Measurements from ENCODE around the gene BSG. TPM values are rescaled to one million over a fixed set of nuclear protein-coding genes. Genes with fewer than 3 reads are reported as not detected.

The BSG gene
- total and polyA plus RNA-seq, 2 experiments from 2014 or later, result 957 to 973 TPM

GRCh38 chr19:590750-591098, 18.3 kb downstream of the BSG start:
- Histone ChIP-seq H2AFZ (no peak overlapping the region), H3K79me2 (replicated peaks; ENCODE audit: insufficient read depth) (no peaks in the 10 kb centered on the region), H3K36me3 (ENCODE audit: insufficient read depth) (no peaks in the 10 kb centered on the region), H3K27ac (ENCODE audit: low read depth) (no peak overlapping the region), H3K4me1 (ENCODE audit: insufficient read depth) (peaks cover 5% of the 10 kb centered on the region; the same call in 1 of the 2 replicates), H3K27me3 (ENCODE audit: insufficient read depth) (peaks cover 31% of the 10 kb centered on the region), H3K9me2 (ENCODE audit: insufficient read depth) (no peaks in the 10 kb centered on the region), H4K20me1 (replicated peaks; ENCODE audit: insufficient read depth) (peaks cover 4% of the 10 kb centered on the region; the same call in 1 of the 2 replicates), H3K4me2 (peak overlapping the region; percentile 70), H3F3A (replicated peaks; ENCODE audit: low read depth) (no peaks in the 10 kb centered on the region; the same call in 1 of the 2 replicates), H3K4me3 (peak overlapping the region; percentile 50)
- no peak overlapping the region for H3K27ac Mint-ChIP-seq
- ATAC-seq (no peak), DNase-seq (ENCODE audit: low spot score) (no peak)
- H3K9me3 Mint-ChIP-seq, result no peaks in the 10 kb centered on the region
- H3K4me1 Mint-ChIP-seq, result no peaks in the 10 kb centered on the region
- H3K27me3 Mint-ChIP-seq (ENCODE audit: insufficient read depth, low read depth, poor library complexity), result peaks cover 46% of the 10 kb centered on the region
- no peak overlapping the region for H3K4me3 Mint-ChIP-seq
- TF ChIP-seq EZH2 (IDR thresholded peaks at IDR 0.05; ENCODE audit: low read depth, unreplicated experiment) (no peak), ZNF331 (CRISPR knock-in tag; IDR thresholded peaks at IDR 0.05; ENCODE audit: low read depth) (no peak), NANOG (IDR thresholded peaks at IDR 0.05; ENCODE audit: borderline replicate concordance) (no peak), STAT1 (IDR thresholded peaks at IDR 0.05; ENCODE audit: unreplicated experiment) (no peak), EZH2phosphoT487 (IDR thresholded peaks at IDR 0.05; ENCODE audit: unreplicated experiment) (no peak)
- no peaks in the 10 kb centered on the region for H3K36me3 Mint-ChIP-seq (ENCODE audit: low read depth)

GRCh38 chr19:591099-591958, 18.9 kb downstream of the BSG start:
- peaks cover 5% of the 10 kb centered on the region; the same call in 1 of the 2 replicates for H3K4me1 ChIP-seq (ENCODE audit: insufficient read depth)
- no peaks in the 10 kb centered on the region; the same call in 1 of the 2 replicates for H3F3A ChIP-seq (replicated peaks; ENCODE audit: low read depth)
- H3K79me2 ChIP-seq (replicated peaks; ENCODE audit: insufficient read depth), result no peaks in the 10 kb centered on the region
- H3K4me1 Mint-ChIP-seq, result no peaks in the 10 kb centered on the region
- H3K27ac ChIP-seq (ENCODE audit: low read depth), result no peak overlapping the region
- no peaks in the 10 kb centered on the region for H3K9me2 ChIP-seq (ENCODE audit: insufficient read depth)
- peak overlapping the region; percentile 50; the same call in 1 of the 2 replicates for H3K4me3 ChIP-seq
- H3K36me3 Mint-ChIP-seq (ENCODE audit: low read depth), result no peaks in the 10 kb centered on the region
- H3K27me3 Mint-ChIP-seq (ENCODE audit: insufficient read depth, low read depth, poor library complexity), result peaks cover 41% of the 10 kb centered on the region
- DNase-seq (ENCODE audit: low spot score), result peak; percentile 68
- H3K27me3 ChIP-seq (ENCODE audit: insufficient read depth), result peaks cover 31% of the 10 kb centered on the region
- peak overlapping the region; percentile 54 for H3K4me3 Mint-ChIP-seq
- H3K27ac Mint-ChIP-seq, result no peak overlapping the region
- no peaks in the 10 kb centered on the region for H3K36me3 ChIP-seq (ENCODE audit: insufficient read depth)
- TF ChIP-seq REST (IDR thresholded peaks at IDR 0.05; ENCODE audit: unreplicated experiment) (peak; percentile 92), CTCF (conservative IDR thresholded peaks at IDR 0.05; ENCODE audit: low read depth in 2 of 2) (no peak)
- no peaks in the 10 kb centered on the region for H3K9me3 Mint-ChIP-seq
- peak; percentile 29 for ATAC-seq
- no peak overlapping the region for H2AFZ ChIP-seq
- H3K4me2 ChIP-seq, result peak overlapping the region; percentile 70
- peaks cover 4% of the 10 kb centered on the region; the same call in 1 of the 2 replicates for H4K20me1 ChIP-seq (replicated peaks; ENCODE audit: insufficient read depth)
